Dermis blood vessel endothelial cell (primary cell): ENCODE measurements around the gene ABLIM3. TPM values are rescaled to one million over a fixed set of nuclear protein-coding genes. Genes with fewer than 3 reads are reported as not detected.

Experiments used
- DNase-seq: peaks from one replicate; pipeline ENCODE4 v3.0.0; 2010
- total RNA-seq: library from RNA; depleted of rRNA; stranded (reverse); fragments of >200 nt; gene quantifications from 2 replicates; pipeline ENCODE4 v1.2.3, GENCODE V29; 2014

Gene ABLIM3
- total RNA-seq: 29.8 and 41.3 TPM in 2 replicates

DNA sequence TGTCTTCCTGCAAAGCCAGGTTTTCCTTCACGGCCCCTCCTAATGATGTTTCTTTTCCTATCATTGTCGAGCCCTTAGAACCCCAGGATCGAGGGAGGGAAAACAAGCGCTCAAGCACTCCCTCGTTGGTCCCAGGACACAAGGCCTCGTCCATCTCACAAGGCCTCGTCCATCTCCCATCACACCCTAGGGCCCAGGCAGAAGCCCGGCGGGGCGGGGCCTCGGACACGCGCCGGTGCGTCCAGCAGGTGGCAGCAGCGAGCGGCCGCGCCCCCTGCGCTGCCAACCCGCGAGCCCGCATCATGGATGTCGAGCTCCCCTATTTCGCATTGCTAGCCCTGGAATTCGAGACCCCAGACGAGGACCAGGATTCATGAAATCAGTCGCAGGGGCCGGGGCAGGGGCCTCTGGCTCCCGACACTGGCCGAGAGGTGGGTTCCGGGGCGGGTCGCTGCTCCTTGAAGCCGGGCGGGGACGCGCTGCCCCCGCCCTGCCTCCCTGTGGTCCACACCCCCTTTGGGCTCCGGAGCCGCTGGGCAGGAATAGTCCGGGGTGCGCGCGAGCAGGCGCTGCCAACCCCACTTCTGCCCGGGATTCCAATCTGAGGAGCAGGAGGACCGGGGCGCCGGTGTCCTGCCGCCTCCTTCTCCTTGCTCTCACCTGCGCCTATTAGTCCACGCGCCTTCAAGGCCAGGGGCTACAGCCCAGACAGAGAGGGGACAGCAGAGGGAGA, at the start of gene ABLIM3:
ABLIM3 (plus strand) TSS at position 270 of the 733 bp plus-strand sequence. CDS start 603 bp downstream, outside the sequence.
- peak; percentile 84 for DNase-seq

DNA sequence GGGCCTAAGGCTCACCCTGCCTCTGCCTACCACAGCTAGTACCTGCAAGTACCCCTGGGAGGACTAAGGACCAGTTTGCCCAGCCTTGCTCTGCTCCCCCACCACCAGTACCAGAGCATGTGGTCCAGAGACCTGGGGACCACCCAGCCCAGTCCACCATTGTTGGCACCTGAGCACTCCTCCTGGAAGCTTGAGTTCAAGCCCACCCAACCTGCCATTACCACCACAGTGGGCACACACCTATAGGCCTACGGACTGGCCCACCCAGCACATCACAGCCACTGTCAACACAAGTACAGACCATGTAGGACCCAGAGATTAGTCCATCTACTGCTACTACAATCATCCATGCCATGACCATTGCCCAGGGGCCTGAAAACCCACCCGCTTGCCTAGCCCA, 47.7 kb upstream of the ABLIM3 start:
- no peak for DNase-seq

DNA sequence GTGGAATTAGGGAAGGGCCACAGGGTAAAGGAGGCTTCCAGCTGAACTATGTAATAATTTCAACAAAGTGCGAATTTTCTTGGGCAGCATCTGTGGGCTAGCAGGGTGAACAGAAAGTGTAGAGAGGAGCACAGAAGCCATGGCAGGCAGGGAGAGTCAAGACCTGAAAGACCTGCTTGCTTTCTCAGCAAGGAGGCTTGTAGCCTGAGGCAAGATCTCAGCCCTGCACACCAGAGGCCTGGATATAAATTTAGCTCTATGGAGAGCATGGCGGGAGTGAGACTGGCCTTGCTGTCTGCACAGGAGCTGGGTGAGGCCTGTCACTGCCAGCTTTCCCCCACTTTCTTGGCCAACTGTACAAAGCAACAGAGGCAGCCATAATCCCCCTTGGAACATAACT, 46.3 kb upstream of the ABLIM3 start:
- DNase-seq: no peak

DNA sequence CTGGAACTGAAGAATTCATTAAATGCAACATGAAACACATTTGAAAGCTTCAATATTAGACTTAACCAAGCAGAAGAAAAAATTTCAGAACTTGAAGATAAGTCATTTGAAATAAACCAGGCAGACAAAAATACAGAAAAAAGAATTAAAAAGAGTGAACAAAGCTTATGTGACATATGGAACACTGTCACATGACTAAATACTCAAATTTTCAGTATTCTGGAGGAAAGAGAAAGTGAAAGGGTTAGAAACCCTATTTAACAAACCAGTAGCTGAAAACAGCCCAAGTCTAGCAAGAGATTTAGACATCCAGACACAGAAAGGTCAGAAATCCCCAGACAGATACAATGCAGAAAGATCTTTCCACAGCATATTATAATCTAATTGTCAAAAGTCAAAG, 41.4 kb upstream of the ABLIM3 start:
- no peak for DNase-seq

DNA sequence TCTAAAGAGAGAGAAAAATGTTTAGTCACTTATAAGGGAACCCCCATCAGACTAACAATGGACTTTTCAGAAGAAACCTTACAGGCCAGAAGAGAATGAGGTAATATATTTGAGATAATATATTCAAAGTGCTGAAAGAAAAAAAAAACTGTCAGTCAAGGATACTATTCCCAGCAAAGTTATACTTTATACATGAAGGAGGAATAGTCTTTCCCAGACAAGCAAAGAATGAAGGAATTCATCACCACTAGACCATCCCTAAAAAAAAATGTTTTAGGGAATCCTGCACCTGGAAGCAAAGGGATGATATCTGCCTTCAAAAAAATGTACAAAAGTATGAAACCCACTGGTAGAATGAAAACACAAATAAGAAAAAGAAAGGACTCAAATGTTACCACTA, 41.0 kb upstream of the ABLIM3 start:
- DNase-seq: no peak

DNA sequence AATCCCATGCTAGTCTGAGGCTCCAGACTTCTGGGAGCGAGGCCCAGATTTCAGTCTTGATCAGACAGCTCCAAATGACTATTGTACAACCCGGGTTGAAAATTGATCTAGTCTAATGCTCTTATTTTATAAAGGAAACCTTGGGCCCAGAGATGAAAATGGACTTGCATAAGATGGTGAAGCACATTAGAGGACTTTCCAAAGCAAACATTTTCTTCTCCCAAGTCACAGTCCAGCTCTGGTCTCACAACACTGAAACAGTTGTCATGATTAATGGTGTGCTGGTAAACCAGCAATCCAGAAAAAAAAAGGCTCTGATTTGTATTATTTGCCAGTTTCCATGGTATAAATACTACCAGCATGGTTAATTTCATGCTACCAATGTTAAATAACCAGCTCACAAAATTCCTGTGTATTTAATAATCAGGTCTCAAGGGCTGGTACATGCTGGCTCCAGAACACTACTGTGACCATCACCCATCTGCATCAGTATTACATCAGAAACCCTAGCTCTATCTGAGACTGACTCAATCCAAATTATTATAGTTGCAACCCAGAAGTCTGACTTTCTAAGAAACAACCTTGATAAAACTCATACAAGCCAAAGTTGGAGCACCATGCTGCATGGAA, 32.5 kb upstream of the ABLIM3 start:
- no peak for DNase-seq

DNA sequence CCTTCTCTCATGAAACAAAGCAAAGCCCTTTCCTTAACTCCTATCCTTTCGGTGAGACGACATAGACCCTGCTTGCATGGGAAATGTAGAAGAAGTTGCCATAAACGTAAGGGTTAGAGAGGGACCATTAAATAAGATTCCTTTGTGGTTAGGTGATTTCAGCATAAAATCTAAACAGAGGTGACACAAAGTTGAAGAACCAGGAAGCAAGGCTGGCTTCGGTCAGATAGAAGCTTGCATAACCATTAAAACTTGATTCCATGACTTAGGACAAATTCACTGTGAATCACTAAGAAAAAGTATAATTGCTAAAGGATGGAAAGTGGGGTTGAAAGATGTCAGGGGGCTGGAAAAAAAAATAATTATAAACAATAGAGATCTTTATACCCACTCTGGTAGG, 30.9 kb upstream of the ABLIM3 start:
- no peak for DNase-seq

DNA sequence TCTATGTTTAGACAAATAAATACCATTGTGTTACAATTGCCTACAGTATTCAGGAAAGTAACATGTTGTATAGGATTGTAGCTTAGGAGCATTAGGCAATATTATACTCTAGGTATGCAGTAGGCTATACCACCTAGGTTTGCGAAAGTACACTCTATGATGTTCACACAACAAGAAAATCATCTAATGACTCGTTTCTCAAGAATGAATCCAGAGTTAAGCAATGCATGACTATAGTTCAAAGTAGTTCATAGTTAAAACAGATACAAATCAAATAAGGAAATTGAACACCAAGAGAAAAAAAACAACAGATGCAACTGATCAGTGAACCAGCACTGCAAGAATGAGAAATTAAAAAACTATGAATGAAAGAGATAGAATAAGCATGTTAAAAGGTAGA, 27.6 kb upstream of the ABLIM3 start:
- DNase-seq: no peak

DNA sequence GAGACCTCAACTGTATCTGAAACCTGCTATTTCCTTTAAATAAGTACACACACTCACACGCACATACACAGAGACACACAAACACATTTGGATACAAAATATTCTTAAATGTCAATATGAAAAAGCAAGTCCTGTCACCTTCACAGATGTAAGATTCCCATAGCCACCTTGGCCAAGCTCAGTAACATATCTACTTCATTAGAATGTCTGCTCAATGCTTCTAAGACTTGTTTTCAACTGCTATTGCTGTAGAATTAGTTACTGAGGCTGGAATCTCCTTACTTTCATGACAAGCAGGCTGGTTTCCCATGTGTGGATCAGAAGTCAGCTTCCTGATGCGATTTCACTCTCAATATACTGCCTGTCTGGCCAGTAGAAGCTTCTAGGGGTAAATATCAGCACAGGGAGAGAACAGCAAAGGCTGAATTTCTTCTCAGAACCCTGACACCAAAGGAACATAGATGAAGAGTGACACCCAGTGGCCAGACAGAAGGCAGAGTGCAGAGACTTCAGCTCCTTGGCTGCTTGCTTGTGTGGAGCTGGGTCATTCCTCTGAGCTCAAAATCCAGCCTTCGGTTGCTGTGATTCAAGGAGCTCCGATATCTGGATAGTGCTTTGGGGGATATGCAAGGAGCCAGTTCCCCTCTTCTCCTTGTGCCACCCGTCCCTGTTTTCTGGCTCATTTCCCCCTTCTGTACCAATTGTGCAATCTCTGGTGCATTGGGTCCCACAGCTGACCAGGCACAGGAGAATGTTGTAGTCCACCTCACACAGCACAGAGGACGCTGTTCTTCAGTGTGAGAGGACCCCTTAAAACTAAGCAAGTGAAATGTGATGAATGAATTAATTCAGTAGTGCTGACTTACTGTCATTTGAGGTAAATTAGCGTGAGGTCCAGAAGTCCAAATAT, 26.6 kb upstream of the ABLIM3 start:
- DNase-seq: peak; percentile 93

DNA sequence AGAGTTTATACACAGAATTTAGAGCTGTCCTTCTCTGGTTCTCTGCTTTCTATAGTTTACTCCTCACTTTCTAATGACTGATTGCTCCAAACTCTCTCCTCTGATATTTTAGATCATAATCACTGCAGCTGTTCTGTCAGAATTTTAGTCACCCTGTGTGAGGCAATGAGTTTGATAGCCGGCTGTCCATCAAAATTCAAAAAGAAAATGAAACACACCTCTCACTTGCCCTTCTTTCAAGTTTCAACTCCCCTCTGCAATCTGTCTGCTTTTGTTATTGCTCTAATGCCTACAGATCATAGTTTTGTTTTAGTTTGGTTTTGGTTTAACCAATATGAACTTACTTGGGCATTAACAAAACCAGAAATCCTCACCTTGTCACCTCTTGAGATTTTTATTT, 23.3 kb upstream of the ABLIM3 start:
- DNase-seq: no peak

DNA sequence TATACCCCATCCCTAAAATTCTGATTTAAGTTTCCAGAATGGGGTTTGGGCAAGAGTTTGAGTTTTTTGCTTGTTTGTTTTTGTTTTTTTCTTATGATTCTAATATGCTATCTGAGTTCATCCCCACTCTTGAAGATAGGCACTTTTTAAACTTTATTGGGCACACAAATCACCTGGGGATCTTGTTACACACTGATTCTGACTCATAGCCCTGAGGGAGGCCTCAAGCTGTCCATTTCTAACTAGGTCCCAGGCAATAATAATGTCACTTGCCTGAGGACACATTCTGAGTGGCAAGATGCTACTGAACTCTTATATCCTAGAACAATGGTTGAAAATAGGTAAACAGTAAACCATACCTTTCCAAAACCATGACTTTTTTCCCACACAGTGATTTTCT, 22.8 kb upstream of the ABLIM3 start:
- no peak for DNase-seq

DNA sequence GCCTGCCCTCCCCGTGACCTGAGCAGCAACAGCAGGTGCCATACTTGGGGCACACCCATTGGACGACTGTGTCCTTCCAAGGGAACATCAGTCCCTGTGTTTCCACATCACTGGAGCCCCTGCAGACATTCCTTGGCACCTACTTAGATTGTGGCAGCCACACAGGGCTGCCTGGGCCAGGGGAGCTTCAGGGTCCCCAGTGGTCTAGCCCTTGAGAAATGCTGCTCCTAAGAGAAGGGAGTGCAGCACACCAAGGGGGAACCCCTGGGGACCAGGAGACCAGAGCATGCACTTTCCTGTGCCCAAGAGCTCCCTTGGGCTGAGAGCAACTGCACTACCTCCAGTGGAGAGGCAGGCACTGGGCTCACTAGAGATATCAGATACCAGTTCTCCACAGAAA, 20.1 kb upstream of the ABLIM3 start:
- no peak for DNase-seq

DNA sequence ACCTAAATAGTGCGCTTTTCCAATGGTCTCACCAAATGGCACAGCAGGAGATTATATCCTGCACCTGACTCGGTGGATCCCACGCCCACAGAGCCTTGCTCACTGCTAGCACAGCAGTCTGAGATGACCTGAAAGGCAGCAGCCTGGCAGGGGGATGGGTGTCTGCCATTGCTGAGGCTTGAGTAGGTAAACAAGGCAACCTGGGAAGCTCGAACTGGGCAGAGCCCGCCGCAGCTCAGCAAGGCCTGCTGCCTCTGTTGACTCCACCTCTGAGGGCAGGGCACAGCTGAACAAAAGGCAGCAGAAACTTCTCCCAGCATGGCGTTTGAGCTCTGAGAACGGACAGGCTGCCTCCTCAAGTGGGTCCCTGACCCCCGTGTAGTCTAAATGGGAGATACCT, 18.1 kb upstream of the ABLIM3 start:
- no peak for DNase-seq

DNA sequence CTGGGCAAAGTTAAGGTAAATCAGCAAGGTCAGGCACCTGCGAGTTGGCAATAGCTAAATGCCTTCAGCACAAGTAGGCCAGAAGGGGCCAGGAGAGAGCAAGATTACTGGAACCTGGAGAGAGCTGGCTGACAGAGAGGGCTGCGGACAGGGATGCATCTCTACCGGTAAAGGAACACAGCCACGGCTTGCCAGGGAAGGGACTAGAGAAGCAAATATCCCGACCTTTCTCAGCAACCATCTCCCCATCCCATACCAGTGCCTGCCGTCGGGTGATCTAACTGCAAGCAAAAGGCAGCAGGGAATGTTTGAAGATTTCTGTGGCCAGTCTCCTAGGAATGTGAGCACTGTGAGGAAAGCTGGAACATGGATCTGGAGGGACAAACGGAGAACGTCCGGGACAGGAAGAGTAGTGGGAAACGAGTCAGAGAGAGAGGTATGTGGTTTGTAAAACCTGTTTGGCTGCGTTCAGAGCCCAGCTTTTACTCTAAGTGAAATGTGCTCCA, 15.9 kb upstream of the ABLIM3 start:
- peak; percentile 60 for DNase-seq

DNA sequence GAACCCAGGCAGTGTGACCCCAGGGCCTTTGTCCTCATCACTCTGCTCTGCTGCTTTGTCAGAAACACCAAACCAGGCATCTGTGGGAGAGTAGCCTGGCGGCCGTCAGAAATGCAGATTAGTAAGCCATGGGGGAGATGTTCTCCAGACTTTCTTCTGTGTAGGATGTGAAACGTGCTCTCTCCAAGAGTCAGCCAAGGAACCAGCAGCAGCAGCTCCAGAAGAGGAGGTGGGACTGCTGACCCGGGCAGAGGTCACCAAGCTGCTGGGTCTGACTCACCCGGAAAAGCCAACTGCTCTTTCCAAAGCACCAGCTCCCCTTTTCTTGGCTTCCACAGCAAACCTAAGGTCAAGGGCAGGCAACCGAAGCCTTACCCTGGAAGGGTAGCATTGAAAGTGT, 14.4 kb upstream of the ABLIM3 start:
- peak; percentile 13 for DNase-seq

DNA sequence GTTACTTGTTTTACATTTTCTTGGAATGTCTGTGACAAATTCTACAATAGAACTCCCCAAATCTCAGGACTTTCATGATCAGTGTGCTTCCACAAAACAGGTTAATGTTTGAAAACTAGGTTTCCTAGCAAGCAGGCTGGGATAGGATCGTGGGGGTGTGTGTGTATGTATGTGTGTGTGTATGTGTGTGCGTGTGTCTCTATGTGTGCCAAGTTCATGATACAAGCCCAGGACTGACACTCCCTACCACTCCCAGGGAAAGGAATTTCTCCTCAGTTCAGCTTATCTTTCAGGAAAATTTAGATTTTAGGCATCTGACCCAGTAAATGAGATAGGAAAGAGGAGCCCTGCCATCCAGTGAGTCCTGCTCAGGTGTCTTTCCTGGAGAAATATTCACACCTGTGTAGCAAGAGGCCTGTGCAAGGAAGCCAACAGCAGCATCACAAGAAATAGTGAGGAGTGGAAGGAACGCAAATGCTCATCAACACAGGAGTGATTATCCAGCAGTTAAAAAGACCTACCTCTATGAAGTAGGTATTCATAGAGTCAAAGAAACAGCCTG, 13.8 kb upstream of the ABLIM3 start:
- DNase-seq: no peak

DNA sequence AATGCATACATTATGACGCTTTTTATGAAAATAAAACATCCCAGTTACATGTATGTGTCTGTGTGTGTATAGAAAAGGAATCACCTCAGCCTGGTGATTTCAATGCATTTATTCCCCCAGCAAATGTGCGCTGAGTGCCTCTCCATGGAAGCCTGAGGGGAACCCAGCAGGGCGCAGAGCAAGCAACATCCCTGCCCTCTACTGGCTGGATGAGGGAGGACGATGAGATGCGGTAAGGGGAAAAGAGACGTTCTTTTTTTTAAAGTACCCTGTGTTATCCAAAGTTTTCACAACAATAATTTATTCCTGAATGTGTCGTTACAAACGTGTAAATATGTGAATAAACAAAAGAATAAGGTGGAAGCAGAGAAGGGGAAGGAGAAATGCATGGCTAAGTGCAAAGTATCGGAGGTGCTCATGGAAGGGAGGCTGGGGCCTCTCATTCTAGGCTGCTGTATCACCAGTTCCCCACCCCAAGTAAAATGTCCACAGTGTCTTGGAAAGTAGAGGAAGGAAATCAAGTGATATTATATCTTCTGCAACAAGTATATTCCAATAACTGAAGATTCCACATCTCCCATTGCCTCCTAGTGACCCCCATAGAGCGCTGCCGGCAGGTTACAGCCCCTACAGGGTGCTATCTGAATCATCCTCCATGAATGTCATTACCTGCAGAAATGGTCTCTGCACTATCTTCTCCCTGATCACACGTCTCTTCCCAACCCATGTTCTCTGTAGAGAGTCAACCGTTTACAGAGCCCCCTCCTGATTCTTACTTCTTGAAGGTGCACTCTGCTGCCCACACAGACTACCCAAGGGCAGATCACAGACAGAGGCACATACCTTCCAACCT, 13.0 kb upstream of the ABLIM3 start:
- peak; percentile 68 for DNase-seq

DNA sequence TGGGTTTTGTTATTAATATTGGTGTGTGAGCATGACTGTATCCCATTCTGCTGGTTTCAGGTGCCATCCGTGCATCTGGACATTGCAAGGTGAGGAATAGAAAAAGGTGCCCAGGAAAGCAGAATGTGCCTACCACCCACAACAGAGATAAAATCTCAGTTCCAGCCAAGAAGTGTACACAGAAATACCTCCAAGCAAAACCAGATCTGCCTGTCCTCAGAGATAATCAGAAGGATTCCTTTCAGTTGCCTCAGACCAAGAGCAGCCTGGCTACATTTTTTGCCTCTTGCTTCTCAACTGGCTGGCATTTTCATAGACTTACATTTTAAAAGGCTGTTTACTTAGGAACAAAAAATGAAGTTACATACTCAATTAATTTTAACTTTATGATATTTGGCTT, 12.1 kb upstream of the ABLIM3 start:
- DNase-seq: no peak

DNA sequence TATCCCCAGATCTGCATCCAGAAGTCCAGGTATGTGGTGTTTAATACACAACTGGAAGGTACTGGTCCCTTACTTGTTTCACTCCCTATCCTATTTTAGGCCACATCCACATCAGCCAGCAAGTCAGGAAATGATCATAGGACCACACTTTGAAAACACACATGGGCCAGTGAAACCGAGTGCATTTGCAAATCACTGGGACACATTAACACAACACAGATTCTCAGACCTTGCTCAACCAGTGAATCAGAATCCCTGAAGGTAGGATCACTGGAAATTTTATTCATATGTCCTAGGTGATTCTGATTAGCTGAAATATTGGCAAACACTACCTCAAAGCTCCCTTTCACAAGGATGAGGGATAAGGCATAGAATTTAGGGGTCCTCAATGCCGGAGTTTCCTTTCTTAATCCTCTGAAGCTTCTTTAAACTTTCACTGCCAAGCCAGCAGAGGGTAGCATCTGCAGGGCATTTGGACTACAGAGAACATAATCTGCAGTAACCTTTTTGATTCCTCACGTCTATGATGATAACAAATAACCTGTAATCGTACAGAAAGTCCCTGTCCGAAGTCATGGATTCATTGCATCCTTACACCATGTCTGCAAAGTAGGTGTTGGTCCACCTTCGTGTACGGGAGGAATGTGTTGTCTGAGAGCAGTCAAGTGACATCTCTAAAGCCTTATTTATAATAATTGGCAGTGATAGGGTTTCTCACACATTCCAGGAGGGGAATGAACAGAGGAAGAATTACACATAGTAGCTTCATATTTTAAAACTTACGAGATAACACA, 11.0 kb upstream of the ABLIM3 start:
- peak; percentile 72 for DNase-seq

DNA sequence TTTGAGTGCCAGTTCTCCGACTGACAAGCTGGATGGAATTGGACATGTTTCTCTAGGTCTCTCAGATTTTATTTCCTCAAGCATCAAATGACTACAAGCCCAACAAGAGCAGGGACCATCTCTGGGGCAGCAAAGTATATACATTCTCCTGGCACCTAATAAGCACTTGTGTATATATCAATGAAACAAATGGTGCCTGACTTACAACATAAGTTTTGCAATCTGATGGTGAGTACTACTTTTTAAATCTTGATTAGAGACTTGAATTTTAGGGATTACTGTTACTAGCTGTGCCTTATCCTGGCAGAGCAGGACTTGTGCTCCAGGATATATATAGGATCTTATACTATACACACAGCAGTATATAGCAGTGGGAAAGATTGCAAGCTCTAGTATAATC, 8.8 kb upstream of the ABLIM3 start:
- DNase-seq: no peak
